ENCODE measurements around the gene ABHD16A. TPM values are rescaled to one million over a fixed set of nuclear protein-coding genes. Genes with fewer than 3 reads are reported as not detected.

ABHD16A gene
- total and polyA plus RNA-seq, 2 of the 13 experiments (the other 11 are each of a cell fraction or from before 2014, with no cell fraction given): 43.5 to 45.4 TPM

GRCh38 chr6:31717499-31718222, 14.5 kb upstream of the ABHD16A start (continued):
- TF ChIP-seq, protein P1, sequence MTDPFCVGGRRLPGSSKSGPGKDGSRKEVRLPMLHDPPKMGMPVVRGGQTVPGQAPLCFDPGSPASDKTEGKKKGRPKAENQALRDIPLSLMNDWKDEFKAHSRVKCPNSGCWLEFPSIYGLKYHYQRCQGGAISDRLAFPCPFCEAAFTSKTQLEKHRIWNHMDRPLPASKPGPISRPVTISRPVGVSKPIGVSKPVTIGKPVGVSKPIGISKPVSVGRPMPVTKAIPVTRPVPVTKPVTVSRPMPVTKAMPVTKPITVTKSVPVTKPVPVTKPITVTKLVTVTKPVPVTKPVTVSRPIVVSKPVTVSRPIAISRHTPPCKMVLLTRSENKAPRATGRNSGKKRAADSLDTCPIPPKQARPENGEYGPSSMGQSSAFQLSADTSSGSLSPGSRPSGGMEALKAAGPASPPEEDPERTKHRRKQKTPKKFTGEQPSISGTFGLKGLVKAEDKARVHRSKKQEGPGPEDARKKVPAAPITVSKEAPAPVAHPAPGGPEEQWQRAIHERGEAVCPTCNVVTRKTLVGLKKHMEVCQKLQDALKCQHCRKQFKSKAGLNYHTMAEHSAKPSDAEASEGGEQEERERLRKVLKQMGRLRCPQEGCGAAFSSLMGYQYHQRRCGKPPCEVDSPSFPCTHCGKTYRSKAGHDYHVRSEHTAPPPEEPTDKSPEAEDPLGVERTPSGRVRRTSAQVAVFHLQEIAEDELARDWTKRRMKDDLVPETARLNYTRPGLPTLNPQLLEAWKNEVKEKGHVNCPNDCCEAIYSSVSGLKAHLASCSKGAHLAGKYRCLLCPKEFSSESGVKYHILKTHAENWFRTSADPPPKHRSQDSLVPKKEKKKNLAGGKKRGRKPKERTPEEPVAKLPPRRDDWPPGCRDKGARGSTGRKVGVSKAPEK (CRISPR knock-in tag; IDR thresholded peaks at IDR 0.05; ENCODE audit: borderline replicate concordance): no peak
- TF ChIP-seq, protein P2, sequence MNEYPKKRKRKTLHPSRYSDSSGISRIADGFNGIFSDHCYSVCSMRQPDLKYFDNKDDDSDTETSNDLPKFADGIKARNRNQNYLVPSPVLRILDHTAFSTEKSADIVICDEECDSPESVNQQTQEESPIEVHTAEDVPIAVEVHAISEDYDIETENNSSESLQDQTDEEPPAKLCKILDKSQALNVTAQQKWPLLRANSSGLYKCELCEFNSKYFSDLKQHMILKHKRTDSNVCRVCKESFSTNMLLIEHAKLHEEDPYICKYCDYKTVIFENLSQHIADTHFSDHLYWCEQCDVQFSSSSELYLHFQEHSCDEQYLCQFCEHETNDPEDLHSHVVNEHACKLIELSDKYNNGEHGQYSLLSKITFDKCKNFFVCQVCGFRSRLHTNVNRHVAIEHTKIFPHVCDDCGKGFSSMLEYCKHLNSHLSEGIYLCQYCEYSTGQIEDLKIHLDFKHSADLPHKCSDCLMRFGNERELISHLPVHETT (CRISPR knock-in tag; conservative IDR thresholded peaks at IDR 0.05): no peak
- TF ChIP-seq NCOA2 (CRISPR knock-in tag; IDR thresholded peaks at IDR 0.05) (peak; percentile 16; the same call in 1 of the 2 replicates), FOXA3 (CRISPR knock-in tag; IDR thresholded peaks at IDR 0.05) (0 out of 2 replicates have a peak, but pooled peaks have one; percentile 16), CTCF (CRISPR knock-in tag; IDR thresholded peaks at IDR 0.05) (peak; percentile 83), ETS1 (CRISPR knock-in tag; IDR thresholded peaks at IDR 0.05) (no peak), ZNF556 (CRISPR knock-in tag; IDR thresholded peaks at IDR 0.05; ENCODE audit: borderline replicate concordance) (no peak; the same call in 1 of the 2 replicates), ZNF614 (CRISPR knock-in tag; IDR thresholded peaks at IDR 0.05; ENCODE audit: borderline replicate concordance) (peak; percentile 79; the same call in 1 of the 2 replicates), KDM2A (CRISPR knock-in tag; IDR thresholded peaks at IDR 0.05; ENCODE audit: borderline replicate concordance, low read depth) (peak; percentile 68; the same call in 1 of the 2 replicates), NFRKB (IDR thresholded peaks at IDR 0.05) (no peak), YEATS2 (CRISPR knock-in tag; IDR thresholded peaks at IDR 0.05; ENCODE audit: borderline replicate concordance) (peak; percentile 44; the same call in 1 of the 2 replicates), ZGPAT (CRISPR knock-in tag; IDR thresholded peaks at IDR 0.05) (peak; percentile 50; the same call in 1 of the 2 replicates), AHR (CRISPR knock-in tag; IDR thresholded peaks at IDR 0.05) (peak; percentile 66; the same call in 1 of the 2 replicates), SAP130 (CRISPR knock-in tag; IDR thresholded peaks at IDR 0.05; ENCODE audit: low read depth) (peak; percentile 77), ZBTB34 (CRISPR knock-in tag; IDR thresholded peaks at IDR 0.05) (0 out of 2 replicates have a peak, but pooled peaks have one; percentile 29), GRHL1 (CRISPR knock-in tag; conservative IDR thresholded peaks at IDR 0.05) (no peak)
